ENCODE measurements around the gene LECT2. TPM values are rescaled to one million over a fixed set of nuclear protein-coding genes. Genes with fewer than 3 reads are reported as not detected.

Gene LECT2
- total RNA-seq (2014; rRNA removed; shearing (Covaris generic)), result not detected in 2 replicates

DNA sequence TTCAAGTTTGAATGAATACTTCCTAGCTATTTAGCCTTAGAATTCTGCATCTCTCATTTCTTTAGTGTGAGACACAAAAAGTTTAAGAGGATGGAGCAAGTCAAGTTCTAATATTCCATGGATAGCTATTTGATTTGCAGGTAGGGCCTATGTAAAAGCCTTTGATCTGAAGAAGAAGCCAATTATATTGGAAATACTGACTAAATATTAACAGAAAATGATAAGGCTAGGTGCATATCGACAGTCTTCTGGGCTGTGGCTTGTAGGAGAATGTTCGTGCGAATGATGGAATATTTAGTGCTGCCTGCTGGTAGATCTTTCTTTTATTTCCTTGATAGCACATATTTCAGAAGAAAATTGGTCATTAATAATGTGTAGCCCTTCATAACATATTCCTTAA, at the start of gene LECT2:
LECT2 (minus strand) TSS at position 85 of the 400 bp plus-strand sequence. CDS start 150 bp downstream, outside the sequence.
- no peak for DNase-seq (ENCODE audit: low spot score)

DNA sequence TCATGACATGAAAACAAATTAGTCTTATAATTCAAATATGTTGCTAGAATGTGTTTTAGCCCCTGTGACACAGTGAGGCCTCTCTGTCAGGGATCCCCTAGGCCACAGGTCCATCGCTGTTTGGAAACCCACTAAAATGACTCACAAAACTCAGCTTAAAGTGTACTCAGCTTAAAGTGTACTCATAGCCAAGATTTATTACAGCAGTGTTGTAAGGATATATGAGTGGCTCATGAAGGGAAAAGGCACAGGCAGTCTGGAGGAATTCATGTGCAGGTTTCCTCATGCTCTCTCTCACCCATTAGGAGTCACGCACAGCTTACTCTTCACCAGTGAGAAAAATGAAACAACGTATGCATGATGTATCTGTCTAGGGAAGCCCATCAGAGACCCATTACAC, 49.7 kb upstream of the LECT2 start:
- no peak for DNase-seq (ENCODE audit: low spot score)

DNA sequence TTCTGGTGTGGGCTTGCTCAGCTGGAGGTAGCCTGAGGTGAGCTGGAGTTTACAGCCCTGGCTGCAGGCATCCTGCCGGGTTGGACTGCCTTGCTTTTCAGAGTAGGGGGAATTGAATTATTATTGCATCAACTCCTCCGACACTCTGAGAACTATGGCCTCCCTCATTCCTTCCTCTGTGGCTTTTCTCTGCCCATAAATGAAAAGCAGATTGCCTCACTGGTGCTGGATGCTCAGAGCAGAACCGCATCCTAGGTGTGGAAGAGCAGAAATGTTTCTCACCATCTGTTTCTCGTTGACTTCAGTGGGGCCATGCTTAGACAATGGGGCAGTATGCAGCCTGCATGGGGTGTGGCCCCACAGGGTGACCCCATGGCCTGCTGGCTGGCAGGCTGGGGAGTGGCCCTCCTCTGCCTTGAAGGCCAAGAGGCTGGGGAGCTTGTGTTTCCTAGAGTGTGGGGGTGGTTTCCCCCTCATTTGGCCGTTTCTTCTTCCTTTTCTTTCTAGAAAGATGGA, 46.7 kb upstream of the LECT2 start:
- DNase-seq (ENCODE audit: low spot score), result peak; percentile 34

DNA sequence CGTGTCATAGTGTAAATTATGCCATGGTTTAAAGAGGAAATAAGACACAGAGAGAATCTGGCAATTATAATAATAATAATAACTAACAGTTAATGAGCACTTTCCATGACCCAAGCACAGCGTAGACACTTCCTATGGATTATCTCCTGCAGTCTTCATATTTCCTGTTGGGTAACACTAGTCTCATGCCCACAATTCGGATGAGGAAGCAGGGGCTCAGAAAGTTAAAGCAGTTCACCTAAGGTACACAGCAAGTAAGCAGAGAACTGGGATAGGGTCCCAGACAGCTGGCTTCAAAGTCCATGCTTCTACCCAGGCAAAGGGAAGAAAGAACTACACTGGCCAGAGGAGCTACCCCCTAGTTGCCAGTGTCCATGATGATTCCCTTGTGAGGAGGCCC, 46.1 kb upstream of the LECT2 start:
- no peak for DNase-seq (ENCODE audit: low spot score)

DNA sequence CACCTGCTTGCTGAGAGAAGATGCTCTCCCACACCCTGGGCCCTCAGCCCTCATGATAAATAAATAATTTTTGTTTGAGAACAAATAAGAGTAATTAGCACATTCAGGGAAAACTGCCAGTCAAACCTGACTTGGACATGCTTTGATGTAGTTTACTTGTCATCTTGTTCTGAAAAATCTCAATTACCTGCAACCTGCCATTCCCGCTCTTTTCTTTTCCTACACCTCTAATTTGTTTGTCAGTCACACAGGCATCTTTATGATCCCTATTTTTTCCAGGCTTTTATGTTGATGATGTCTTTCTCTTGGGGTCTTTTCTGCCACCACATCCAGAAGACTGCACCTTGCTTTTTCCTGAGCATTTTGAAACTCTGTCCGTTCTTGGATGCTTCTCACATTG, 45.4 kb upstream of the LECT2 start:
- no peak for DNase-seq (ENCODE audit: low spot score)

DNA sequence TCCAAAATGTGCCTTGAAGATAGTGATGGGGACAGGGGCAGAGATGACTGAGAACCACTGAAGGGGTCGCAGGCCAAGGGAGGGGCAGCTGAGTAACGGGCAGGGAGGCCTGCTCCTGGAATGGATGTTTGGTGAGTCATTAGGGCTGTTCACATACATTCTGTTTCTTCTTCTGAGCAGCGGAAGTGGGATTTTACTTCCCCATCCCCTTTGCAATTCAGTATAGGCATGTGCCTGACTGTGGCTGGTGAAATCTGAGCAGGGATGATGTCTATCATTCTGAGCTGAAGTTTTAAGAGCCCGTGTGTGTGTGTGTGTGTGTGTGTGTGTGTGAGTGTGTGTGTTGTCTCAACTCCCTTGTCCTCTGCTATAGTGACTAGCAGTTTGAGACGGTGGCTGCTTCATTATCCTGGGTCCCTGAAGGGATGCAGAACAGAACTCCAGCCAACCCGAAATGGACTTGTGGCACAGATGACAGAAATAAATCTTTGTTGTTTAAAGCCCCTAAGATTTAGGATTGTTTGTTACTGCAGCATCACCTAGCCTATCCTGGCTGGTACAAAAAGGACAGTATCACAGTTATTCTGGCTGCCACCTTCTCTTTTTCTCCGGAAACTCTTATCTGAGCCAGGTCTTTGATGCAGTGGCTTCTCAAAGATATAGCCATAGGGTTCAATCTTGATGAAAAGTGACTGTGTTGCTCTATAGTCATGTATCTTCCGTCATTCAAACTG, 44.8 kb upstream of the LECT2 start:
- peak; percentile 69 for DNase-seq (ENCODE audit: low spot score)

DNA sequence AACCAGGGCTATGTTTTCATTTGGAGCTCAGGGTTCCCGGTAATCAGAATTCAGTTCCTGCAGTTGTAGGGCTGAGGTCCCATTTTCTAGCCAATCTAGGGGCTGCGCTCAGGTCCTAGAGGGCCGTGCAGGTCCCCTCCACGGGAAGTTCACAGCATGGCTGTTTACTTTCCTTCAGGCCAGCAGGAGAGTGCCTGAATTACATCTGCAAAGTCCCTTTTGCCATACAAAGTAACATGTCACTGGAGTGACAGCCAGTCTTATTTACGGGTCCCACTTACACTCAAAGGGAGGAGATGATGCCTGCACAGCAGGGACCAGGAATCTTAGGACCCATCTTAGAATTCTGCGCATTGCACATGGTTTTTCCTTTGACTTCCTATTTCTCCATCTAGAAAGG, 44.1 kb upstream of the LECT2 start:
- no peak for DNase-seq (ENCODE audit: low spot score)

DNA sequence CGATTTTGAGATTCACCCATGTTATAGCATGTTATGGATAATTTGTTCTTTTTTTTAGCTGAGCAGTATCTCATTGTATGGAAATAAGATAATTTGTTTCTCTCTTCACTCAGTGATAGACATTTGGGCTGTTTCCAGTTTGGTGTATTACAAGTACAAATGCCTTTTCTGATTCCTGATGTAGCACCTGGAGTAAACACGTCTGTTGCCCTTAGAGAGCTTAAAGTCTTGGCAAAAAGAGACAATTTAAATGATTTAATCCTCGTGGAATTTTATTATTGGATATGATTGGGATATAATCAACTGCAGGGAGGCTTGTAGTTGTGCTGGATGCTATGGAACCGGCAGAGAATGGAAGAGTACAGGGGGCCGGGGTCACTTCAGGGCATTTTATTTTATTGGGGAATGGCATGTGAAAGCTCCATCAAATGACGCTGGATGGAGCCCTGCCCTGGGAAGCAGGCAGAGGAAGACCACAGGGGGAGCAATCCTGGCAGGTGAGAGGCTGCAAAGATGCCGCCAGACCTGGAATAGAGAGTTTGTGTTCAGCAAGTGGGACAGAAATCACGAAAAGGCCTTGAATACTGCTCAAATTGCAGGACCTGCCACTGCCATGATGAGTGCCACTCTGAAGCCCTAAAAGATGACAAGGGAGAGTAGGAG, 43.0 kb upstream of the LECT2 start:
- no peak for DNase-seq (ENCODE audit: low spot score)

DNA sequence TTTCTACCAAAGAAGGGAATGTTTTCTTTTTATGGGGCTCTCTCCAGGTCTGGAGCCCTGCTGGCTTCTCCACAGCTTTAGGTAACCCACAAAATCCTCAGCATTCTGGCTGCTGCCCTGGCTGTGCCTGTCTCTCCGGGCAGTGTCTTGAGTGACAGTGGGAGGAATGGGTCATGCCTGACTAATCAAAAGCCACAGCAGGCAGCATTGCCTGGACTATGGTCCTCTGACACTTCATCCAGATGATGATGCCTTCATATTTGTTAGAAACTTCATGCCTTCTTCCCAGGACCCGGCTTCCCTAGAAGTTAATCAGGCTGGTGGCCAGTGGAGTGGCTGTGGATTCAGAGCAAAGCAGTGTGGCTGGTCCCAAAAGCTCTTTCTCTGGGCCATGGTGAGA, 41.8 kb upstream of the LECT2 start:
- no peak for DNase-seq (ENCODE audit: low spot score)

DNA sequence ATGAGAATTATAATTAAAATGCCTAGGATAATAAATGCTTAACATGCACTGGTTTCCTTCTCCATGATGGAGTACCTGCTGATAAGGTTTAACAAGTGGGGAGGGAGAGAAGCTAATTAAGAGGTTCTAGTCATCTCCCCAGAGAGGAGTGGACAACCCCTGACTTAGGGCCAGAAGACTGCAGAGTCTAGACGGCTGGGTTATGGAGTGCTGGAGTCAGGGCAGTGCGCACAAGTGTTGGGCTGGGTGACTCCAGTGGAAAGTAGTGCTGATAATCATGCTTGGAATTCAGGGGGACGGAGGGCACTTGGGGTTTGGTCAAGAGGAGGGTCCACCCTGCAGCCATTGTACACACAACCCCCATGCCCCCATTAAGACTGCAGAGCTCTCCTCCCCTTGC, 41.2 kb upstream of the LECT2 start:
- DNase-seq (ENCODE audit: low spot score), result no peak

DNA sequence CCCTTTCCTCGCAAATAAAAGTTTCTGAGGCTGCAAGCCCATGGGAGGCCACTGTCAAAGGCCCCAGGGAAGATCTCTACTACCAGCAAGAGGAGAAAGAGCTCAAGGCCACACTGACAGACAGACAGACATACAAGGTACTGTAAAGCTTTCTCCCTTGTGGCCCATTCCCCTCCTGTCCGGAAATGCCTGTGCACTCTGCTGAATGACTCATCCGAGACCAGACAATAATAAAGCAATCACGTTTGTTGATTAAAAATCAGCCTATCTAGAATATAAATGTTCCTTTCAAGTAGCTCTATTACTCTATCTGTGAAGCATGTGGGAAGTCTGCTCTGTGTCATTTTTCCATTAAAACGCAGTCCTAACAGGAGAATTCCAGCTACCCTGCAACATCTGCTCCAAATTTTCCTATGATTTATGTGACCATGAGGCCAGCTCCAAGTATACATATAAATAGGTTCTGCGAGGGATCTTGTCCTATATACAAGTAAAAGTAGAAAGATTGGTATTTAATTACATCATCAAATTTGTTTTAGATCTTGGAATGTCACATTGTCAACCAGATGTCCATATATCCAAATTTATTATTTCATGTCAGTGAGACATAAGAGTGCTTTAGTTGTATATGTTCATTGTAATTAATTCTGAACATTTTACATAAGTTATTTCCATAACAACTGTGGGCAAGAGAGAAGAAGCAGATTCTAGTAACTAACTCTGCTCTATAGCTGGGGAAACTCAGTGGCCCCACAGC, 39.3 kb upstream of the LECT2 start:
- DNase-seq (ENCODE audit: low spot score), result peak; percentile 70

DNA sequence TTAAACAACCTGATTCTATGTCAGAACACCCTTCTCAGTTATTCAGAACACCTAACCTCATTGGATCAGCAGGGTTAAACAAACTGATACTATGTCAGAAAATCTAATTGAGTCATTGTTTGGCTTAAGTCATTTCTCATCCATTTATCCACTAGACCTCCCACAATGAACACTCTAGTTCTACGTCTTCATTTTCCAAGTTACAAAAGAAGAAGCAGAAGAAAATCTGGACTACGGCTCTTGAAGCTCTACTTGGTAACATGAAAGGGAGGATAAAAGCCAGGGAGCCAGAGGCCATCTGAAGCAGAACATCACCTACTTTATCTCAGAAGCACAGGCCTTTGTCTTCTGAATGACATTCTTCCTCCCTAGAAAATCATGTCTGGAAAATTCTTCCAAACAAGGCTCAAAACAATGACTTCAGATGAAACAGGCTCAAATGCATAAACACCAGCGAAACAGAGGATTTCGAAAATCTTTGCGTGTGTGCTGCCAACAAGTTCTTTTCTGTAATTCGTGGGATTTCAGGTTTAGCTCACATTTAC, 38.6 kb upstream of the LECT2 start:
- DNase-seq (ENCODE audit: low spot score), result no peak

DNA sequence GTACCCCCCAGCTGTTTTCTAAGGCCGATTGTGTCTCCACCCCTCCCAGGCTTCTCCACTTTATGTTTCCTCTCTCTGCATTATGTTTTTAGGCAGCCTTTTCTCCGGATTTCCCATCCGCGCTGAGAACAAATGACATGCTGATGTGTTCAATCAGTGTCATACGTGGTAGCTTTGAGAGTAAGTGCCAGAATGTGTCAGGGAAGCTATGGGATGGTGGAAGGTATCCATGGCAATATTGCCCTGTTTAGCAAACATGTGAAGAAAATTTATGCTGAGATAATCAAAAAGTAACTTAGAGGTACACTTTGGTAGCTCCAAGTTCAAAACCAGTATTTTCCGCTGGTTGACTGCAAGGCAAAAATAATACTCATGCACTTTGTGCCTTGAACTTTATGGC, 36.6 kb upstream of the LECT2 start:
- DNase-seq (ENCODE audit: low spot score), result no peak

DNA sequence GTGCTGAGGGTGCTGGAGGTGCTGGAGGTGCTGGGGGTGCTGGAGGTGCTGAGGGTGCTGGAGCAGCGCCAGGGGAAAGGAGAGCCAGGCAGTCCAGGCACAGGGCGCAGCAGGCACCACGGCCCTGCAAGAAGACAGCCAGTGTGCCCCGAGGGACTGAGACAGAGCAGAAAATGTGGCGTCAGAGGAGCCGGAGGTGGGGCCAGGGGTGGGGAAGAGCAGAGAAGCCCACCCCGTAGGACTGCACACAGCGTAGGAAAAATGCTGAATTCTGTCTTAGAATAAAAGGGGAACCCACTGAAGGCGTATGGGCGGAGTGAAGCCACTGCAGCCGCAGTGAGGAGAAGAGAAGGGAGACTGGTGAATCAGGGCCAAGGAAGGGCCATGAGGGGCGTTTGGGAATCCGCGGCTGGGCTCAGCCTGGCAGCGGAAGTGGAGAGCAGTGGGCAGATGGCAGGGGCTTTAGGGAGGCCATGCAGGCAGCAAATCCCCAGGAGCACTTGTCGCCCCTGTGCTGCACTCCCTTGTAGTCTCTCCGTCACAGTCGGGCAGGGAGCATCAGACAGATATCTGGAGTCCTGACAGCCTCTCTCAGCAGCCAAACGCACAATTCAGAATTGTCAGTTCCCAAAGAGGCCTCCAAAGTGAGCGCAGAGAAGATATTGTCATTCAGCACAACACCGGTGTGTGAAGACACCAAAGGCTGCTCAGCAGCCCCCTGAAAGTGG, 35.9 kb upstream of the LECT2 start:
- DNase-seq (ENCODE audit: low spot score), result no peak

DNA sequence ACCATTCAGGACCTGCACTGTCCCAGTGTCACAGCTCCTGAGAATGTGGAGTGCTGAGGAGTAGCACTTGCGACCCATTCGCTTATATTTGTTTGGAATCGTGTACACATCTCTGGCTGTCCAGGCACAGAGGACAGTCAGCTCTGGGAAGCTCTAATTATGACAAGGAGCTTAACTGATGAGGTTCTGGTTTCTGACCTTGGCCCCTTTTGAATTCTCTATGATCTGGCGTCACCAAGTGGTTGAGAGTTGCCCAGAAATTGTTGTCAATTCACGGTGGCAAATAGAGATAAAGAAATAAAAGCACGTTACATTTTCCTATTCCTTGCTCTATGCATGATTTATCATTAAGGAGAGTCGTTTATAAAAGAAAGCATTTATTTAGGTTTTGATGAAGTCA, 34.9 kb upstream of the LECT2 start:
- no peak for DNase-seq (ENCODE audit: low spot score)

DNA sequence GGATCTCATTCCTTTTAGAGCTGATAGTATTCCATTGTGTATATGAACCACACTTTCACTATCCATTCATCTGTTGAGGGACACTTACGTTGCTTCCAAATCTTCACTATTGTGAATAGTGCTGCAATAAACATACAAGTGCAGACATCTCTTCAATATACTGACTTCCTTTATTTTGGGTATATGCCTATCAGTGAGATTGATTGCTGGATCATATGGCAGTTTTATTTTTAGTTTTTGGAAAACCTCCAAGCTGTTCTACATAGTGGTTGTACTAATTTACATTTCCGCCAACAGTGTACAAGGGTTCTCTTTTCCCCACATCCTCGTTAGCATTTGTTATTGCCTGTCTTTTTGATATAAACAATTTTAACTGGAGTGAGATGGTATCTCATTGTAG, 33.8 kb upstream of the LECT2 start:
- DNase-seq (ENCODE audit: low spot score), result no peak

DNA sequence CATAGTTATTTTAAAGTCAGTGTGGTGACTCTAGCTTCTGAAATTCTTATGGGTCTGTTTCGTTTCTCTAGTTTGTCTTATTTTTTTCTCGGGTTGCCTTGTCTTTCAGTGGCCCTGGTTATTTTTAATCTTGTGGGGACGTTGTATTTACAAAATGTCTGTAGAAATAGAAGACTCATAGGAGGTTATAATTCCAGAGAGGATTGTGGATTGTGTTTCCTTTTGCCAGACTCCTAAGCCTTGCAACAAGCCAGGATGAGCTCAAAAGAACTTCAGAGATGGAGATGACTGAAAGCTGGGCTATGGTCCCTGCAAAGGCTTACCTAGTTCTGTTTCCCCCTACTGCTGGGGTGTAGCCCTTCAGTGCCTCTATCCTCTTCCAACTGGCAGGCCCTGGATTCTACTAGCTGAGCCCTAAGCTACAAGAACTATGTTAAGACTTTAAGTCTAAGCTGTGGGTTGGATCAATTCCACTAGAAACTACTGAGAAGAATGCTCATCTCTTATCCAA, 32.2 kb upstream of the LECT2 start:
- no peak for DNase-seq (ENCODE audit: low spot score)

DNA sequence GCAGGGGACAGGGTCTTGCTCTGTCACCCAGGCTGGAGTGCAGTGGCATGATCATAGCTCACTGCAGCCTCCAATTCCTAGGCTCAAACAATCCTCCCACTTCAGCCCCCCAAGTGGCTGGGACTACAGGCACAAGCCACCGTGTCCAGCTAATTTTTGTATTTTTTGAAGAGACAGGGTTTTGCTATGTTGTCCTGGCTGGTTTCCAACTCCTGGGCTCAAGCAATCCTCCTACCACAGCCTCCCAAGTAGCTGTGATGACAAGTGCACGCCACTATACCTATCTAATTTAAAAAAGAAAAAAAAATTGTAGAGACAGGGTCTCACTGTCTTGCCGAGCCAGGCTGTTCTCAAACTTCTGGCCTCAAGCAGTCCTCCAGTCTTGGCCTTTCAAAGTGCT, 31.6 kb upstream of the LECT2 start:
- DNase-seq (ENCODE audit: low spot score), result no peak

DNA sequence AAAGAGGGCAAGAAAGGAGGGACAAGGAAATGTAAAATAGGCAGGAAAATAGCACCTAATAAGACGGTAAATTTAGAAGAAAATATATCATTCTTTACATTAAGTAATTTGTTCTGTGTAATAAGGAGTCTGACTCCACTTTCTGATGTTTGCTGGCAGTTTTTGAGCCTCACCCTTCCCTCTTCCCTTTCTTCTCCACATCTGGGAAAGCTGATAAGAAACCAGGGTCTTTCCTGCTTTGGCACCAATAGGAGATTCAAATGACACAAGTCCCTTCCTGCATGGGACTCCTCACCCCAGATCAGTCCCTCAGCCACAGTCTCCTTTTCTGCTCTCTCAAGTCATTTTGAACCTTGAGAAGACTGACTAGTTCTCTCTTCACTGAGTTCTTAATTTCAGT, 31.2 kb upstream of the LECT2 start:
- DNase-seq (ENCODE audit: low spot score), result no peak

DNA sequence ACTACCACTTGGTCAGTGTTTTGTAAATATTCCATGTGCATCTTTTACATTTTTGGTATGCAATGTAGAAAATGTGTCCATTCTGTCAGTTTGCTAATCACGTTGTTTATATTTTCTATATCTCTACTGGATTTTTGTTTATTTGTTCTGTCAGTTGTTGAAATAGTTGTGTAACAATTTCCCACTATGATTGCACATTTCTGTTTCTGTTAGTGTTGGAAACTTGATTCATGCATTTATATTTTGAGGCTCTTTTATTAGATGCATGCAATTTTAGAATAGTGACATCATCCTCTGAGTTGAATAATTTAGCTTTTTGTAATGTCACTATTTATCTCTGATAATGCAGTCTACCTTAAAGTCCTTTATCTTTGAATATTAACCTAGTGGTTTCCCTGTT, 25.8 kb upstream of the LECT2 start:
- no peak for DNase-seq (ENCODE audit: low spot score)

DNA sequence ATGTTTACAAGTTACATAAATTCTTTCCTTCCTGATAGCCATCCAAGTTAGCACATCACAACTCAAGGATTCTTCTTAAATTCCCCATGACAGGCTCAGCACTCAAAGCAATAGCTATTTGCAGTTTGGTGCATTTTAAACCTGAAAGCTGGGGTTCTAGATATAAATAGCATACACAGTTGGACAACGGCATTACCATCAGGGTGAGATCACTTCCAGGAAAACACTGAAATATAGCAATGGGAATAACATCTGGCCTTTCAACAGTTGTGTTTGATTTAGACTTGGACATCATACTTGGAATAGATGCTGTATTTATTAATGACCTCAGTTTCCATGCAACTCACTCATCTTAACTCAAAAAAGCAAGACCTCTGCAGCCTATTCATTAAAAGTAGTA, 24.7 kb upstream of the LECT2 start:
- DNase-seq (ENCODE audit: low spot score), result no peak

DNA sequence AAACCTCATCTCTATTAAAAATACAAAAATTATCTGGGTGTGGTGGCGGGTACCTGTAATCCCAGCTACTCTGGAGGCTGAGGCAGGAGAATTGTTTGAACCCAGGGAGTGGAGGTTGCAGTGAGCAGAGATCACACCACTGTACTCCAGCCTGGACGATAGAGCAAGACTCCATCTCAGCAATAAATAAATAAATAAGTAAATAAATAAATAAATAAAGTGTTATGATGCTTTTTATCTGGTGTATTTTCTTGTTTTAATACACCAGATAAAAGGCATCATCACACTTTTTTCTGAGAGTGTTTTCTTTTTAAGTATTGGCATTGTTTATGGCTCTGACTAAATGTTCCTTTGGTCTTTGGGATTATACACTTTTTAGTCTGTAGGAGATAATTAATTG, 24.2 kb upstream of the LECT2 start:
- no peak for DNase-seq (ENCODE audit: low spot score)
